Measurements from ENCODE around the gene ARAF.

The ARAF gene

DNA sequence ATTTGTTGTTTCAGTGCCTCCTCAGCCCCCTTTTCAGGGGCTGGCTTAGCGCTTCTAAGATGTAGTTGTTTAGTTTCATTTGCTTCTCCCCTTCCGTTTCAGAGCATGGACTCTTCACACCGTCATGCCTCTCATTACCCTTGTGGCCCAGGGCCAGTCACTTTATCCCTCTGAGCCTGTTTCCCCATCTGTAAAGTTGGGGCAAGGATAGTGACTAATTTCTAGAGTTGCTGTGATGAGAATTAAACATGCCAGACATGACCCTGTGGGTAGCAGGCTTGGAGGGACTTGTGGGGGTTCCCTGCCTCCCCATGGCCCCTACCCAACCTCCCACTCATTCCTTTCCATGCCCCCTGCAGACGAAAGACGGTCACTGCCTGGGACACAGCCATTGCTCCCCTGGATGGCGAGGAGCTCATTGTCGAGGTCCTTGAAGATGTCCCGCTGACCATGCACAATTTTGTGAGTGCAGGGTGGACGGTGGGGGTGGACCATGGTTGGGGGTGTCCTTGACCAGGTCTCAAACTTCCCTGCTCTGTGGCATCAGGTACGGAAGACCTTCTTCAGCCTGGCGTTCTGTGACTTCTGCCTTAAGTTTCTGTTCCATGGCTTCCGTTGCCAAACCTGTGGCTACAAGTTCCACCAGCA is 3.6 kb downstream of the ARAF start:
- DNase-seq (ENCODE audit: low read depth in 2 of 2): no peak

DNA sequence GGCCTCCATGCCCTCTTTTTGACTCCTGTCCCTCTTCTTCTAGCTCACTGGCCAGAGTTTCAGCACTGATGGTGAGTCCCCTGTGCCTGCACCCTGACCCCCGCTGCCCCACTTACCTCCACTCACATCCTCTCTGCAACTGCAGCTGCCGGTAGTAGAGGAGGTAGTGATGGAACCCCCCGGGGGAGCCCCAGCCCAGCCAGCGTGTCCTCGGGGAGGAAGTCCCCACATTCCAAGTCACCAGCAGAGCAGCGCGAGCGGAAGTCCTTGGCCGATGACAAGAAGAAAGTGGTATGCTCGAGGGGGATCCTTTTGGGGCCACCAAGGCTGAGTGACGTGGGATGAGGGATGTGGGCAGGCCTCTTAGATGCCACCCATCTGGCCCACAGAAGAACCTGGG is 5.8 kb downstream of the ARAF start:
- no peak for DNase-seq (ENCODE audit: low read depth in 2 of 2)

DNA sequence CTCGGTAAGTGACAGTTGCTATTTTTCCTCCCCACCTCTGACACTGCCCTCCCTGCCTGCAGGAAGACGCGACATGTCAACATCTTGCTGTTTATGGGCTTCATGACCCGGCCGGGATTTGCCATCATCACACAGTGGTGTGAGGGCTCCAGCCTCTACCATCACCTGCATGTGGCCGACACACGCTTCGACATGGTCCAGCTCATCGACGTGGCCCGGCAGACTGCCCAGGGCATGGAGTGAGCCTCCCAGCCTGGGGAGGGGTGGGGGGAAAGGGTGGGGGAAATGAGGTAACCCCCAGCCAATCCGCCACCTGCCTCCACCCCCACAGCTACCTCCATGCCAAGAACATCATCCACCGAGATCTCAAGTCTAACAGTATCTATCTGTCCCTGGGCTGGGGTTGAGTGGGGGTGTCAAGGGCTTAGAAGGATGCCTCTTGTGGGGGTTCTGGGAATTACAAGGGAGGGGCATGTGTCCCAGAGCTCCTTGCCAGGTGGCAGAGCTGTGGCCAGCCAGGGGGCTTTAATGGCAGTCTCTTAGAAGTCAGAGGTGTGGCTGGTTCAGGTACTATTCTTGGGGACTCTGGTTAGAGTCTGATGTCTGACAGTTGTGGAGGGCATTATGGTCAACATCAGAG is 7.8 kb downstream of the ARAF start:
- DNase-seq (ENCODE audit: low read depth in 2 of 2): no peak

DNA sequence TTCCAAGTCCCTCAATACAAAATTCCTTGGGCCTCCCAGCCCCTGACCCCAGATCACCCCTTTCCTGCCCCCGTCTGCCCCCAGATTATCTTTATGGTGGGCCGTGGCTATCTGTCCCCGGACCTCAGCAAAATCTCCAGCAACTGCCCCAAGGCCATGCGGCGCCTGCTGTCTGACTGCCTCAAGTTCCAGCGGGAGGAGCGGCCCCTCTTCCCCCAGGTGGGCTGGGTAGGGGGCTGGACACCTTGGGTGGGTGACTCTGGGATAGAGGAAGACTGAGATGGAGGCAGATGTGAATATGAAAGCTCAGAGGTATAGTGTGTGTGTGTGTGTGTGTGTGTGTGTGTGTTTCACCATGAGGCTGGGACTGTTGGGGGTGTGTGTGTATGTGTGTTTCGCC is 9.8 kb downstream of the ARAF start:
- no peak for DNase-seq (ENCODE audit: low read depth in 2 of 2)

DNA sequence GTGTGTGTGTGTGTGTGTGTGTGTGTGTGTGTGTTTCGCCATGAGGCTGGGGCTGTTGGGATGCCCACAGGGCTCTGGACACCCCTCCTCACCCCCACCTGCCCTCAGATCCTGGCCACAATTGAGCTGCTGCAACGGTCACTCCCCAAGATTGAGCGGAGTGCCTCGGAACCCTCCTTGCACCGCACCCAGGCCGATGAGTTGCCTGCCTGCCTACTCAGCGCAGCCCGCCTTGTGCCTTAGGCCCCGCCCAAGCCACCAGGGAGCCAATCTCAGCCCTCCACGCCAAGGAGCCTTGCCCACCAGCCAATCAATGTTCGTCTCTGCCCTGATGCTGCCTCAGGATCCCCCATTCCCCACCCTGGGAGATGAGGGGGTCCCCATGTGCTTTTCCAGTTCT is 10.2 kb downstream of the ARAF start:
- DNase-seq (ENCODE audit: low read depth in 2 of 2): no peak

DNA sequence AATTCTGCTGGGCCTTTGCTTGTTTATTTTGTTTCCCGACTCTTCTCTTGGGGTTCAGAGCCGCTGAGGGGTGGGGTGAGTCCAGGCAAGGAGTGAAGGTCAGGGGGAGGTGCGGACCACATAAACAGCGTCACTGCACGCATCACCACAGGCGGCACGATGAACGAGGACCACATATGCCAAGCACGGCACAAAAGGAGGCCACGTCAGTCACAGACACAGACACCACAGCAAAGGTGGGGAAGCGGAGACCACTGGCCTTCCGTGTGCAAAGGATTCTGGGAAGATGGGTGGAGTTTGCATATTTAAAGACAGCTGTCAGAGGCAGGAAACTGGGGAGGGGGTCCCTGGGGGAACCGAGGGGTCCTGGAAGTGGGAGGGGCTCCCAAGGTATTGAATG is 10.9 kb downstream of the ARAF start:
- DNase-seq (ENCODE audit: low read depth in 2 of 2): no peak

DNA sequence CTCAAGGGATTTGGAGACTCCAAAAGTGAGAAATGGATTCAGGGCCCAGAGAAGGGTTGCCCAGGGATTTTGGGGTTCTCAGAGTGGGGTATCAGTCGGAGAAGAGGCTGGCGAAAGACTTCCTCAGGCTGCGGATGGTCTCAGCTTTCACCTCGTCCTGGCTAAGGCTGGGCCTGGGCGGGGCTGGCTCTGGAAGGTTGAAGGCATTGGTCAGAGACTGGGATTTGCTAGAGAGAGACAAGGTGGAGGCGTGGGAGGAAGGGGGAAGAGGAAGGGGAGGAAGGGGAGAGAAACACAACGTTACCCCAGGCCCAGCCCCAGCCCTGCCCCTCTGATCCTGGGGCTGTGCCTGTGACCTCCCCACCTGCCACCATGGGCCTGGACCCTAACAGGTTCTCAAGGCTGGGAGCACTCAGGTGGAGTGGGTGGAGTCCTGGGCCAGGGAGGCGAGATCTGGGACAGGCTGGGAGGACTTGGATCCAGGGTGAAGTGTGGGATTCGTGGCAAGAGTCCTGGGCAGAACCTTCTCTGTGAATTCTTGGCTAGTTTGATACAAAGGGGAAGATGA is 11.9 kb downstream of the ARAF start:
- no peak for DNase-seq (ENCODE audit: low read depth in 2 of 2)

DNA sequence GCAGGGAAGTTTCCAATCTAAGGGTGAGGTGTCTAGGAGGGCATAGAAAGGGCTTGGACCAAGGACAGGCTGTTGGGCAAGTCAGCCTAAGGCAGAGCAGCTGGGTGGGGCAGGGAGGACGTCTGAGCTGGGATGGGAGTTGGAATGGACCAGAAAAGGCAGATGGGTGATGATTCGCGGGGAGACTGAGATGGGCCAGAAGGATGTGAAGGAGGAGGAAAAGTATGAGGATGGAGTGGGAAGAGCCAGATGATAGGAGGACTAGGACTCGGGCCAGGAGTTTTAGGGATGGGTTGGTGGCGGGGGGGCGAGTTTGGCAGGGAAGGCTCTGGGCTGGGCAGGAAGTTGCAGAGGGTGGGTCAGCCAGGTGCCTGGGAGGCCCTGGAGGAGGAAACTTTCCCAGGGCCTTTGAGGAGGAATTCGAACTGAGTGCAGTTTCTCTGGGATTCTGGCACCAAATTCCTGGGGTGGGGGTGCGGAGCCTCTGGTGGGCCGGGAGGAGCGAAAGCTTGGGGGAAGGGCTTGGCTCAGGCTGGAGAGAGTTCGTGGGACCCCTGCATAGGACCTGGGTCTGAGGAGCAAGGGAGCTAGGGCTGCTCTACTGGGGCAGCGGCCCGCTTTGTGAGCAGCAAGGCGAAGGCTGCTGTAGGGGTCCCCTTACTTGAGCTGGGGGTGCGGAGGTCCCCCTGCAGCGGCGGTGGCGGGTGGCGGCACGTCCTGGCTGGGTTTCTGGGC is 12.5 kb downstream of the ARAF start:
- DNase-seq (ENCODE audit: low read depth in 2 of 2): no peak

DNA sequence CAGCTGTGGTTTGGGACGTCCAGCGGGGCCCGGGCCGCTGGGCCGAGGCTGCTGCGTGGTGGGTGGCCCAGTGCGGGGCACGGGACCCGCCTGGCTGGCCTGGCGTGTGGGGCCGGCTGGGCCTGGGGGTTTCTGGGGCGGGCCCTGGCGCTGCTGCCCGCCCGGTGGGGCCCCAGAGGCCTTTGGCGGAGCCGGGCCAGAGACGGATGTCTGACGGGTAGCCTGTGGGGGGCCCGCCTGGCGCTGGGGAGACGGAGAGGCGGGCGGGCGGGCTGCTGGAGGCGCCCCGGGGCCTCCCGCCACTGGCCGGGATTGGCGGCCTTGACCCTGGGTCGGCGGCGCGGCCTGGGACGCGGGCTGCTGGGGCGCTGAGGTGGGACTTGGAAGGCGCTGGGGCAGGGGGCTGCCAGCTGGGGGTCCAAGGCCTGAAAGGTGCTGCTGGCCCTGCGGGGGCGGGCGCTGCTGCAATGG is 13.1 kb downstream of the ARAF start:
- no peak for DNase-seq (ENCODE audit: low read depth in 2 of 2)

DNA sequence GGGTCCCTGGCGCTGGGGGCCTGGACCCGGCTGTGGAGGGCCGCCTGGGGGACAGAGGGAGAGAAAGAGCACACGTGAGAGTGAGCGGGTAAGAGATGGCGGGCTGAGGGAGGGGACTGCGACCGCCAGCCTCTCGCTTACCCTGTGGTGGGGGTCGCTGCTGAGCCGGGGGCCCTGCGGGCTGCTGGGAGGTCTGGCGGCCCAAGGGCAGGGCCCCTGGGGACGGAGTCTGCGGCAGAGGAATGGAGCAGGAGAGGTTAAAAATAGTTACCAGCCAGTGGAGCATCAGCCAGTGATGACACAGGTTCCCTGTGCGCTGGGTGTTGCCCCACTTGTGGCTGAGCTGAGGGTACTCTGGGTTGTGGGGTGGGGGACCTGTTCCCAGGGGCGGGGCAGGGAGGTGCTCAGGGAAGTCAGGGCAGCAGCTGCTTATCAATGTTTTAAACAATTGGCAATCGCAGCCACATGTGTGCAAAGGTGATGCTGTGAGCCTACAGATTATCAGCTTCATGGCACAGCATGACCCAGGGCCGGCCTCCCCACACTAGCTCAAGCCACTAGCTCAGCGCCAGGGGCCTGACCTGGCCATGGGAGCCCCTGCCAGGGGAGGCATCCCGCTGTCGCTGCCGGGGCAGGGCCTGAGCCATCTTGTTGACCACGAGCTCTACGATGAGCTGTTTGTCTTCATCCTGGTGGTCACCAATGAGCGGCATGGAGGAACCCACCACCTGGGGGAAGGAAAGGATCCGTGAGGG is 13.7 kb downstream of the ARAF start:
- no peak for DNase-seq (ENCODE audit: low read depth in 2 of 2)

DNA sequence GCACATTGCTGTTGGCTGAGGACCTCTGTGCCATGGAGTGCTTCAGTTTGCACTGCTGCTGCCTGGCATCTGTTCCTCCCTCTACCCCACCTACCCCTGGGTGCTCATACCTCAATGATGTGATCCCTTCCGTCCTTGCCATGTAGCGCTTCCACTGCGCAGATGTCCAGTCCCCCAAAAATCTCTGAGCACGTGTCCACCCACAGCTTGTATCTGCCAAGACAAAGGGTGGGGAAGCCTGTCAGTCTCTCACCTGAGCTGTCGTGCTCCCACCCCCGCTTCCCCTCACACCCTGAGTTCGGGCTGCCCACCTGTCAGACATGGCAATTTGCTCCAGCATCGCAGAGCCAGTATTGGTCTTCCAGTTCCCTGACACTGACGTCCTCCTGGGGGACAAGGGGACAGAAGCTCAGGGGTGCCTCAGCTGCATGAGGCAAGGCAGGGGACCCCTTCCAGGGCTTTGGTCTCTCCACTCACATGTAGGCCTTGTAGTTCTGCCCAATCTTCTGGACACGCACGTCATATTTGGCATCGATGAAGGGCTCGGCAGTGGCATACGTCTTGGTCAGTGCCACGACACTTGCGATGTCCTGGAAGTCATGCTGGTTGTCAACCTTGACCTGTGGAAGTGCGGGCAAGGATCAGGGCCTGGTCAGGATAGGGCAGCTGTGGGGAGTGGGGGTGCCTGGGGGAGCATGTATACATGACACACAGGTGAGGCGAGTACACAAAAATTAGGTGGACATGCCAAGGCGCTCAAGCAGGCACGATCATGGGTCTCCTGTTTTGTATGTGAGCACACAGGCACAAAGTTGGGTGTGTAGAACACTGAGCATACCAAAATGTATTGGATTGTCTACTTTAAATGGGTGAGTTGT is 15.3 kb downstream of the ARAF start:
- DNase-seq (ENCODE audit: low read depth in 2 of 2): no peak

DNA sequence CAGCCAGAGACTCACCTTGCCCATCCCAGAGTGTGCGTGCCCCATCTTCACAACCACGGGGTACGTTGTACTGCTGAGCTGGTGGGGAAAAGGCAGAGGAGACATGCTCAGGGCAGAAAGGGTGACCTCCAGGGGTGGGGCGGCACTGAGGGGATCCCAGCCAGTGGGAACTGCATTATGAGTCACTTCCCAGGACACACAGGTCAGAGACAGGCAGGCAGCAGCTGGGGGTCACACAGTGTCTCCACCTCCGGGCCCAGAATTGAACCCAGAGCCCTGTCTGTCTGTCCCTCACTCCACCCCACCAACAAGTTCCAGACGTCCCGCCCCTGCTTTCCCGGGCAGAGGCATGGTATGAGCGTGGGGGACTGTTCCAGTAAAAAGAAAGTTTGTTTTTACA is 16.4 kb downstream of the ARAF start:
- no peak for DNase-seq (ENCODE audit: low read depth in 2 of 2)

DNA sequence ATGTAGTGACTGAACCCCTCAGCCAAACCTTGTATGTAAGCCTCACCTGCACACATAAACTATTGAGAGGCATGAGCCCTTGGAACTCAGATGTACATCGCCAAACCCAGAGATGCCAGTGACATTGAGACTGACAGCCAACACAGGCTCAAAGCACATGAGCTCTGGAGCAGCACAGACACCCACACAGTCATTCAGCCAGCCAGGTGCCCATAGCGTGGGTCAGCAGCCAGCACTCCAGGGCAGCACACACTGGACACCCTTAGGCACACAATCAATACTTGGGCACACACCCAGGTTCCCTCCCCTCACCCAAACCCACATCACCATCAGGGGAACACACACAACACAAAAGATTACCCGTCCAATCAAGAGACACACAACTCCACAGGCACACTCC is 16.9 kb downstream of the ARAF start:
- no peak for DNase-seq (ENCODE audit: low read depth in 2 of 2)

DNA sequence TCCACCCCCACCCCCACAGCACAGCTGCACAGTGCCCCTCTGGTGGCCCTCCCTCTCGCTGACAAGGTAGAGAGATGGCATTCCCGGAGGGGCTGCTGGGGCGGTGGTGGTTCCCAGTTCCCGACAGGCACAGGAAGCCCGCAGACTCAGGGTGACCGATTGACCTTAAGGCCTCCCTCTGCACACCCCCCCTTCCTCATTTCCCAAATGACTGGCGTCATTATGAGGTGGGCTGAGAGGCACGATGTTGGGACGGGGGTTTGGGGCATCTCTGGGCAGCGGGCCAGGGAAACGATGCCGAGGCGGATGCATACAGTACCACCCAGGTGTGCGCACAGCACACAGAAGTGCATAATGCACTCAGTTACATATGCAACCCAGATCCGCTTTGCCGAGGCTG is 17.7 kb downstream of the ARAF start:
- DNase-seq (ENCODE audit: low read depth in 2 of 2): no peak

DNA sequence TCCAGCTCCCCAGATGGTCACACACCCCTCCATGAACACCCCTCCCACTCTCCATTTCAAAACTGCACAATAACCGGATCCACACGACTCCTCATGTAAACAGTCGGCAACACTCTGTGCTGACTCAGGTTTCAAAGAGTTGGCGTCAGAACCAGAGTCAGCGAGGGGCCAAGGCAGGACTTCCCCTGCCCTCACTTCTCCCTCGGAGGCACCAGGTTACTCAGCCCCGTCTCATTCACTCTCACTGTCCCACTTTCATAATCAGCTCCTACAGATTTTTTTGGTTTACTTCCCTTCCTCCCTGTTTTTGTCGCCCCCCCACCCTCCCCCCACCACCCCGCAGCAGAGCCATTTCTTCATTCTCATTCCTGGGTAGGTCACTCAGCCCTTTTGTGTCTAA is 18.5 kb downstream of the ARAF start:
- no peak for DNase-seq (ENCODE audit: low read depth in 2 of 2)

DNA sequence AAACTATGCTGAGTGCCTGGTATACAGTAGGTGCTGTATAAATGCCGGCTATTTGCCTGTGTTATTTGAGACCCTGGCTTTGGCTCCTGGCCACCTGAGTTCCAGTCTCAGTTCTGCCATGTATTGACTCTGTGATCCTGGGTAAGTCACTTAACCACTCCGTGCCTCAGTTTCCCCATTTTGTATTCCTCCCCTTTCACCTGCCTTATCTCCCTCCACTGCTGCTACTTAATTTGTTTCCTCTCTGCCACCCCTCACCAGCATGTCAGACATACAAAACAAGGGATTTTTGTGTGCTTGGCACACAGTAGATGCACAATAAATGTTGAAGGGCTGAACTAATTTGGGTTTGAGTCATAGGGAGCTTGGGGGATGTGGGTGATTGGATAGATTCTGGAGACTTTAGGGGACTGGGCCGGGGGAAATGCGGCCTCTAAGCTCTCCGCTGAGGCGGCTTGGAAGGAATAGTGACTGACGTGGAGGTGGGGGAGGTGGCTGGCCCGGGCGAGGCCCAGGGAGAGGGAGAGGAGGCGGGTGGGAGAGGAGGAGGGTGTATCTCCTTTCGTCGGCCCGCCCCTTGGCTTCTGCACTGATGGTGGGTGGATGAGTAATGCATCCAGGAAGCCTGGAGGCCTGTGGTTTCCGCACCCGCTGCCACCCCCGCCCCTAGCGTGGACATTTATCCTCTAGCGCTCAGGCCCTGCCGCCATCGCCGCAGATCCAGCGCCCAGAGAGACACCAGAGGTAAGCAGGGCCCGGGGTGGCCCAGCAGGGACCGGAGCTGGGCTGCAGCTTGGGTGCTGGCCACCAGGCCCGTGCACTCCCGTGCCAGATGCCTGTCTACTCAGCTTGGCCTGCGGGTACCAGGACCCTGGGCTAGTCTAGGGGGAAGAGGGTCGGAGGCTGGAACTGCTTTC is 21.0 kb downstream of the ARAF start, which contains the start of gene TIMP1:
TIMP1 (plus strand) TSS at position 706 of the 917 bp plus-strand sequence. CDS start 980 bp downstream, outside the sequence.
- DNase-seq (ENCODE audit: low read depth in 2 of 2): peak; percentile 43 to 78

DNA sequence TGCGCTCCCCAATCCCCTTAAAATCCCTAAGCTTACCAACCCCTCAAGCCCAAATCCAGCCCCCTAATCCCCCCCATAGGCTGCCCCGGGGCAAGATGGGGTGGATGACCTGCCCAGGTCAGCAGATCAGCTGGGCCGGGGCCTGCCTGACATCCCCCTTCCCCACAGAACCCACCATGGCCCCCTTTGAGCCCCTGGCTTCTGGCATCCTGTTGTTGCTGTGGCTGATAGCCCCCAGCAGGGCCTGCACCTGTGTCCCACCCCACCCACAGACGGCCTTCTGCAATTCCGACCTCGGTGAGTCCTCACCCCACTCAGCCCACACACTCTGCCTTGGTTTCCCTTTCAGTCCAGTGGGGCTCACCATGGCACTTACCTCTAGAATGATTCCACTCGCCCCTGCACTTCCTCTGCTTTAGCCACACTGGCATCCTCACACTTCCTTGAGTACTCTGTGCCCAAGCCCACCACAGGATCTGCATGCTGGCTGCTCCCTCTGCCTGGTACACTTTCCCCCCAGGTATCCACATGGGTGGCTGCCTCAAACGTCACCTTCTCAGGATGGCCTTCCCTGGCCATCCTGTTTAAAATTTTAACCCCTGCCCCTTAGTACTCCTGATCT is 22.3 kb downstream of the ARAF start:
- DNase-seq (ENCODE audit: low read depth in 2 of 2): no peak

DNA sequence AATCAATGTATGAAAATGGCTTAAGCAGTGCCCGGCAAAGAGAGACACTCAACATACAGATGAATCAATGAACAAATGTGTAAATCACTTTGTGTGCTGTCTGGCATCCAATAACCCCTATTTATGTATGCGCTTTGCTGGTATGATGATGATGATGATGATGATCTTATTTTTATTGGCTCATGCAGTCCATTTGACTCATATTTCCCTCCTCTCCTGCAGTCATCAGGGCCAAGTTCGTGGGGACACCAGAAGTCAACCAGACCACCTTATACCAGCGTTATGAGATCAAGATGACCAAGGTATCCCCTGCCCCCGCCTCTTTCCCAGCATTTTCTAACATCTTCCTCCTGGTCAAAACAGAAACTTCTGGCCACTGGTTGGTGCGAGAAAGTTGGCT is 23.7 kb downstream of the ARAF start:
- no peak for DNase-seq (ENCODE audit: low read depth in 2 of 2)

DNA sequence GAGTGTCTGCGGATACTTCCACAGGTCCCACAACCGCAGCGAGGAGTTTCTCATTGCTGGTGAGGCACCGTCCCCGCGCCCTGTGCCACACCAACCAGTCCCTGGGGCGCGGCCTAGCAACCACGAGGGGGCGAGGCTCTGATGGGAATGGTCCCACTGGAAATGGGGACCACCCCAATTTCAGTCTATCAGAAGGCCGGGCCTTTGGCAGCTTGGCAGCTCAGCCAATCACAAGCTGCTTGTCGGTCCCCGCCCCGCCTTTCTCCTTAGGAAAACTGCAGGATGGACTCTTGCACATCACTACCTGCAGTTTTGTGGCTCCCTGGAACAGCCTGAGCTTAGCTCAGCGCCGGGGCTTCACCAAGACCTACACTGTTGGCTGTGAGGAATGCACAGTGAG is 24.3 kb downstream of the ARAF start:
- no peak for DNase-seq (ENCODE audit: low read depth in 2 of 2)

All from stimulated activated CD4-positive, alpha-beta T cell treated with anti-CD3 and anti-CD28 coated beads, Interleukin-12 subunit alpha, Interleukin-12 subunit beta, amount 100 ng/mL, for 24 hours (primary cell).